DND-41 (cell line): Measurements from ENCODE around the gene NFE2L1.
"Not testable (repeated sequence)": the region's sequence is repeated elsewhere in the genome, so short reads cannot be mapped to it uniquely, and the experiment has no call there.

ENCODE experiments used
- ATAC-seq: fragments of 200-7000 bp; cut with Tn5 transposase; 3 replicates; pipeline ENCODE4 v1.9.1; 2021; ENCODE audit warnings: low read depth; ENCODE audit not compliant: insufficient read depth
- DNase-seq: peaks from one replicate; pipeline ENCODE4 v3.0.0-alpha.2; 2020
- H2AFZ ChIP-seq: 2 replicates; pipeline ENCODE4 v1.6.0; 2012; ENCODE audit warnings: low read depth, low read length
- H3K27ac ChIP-seq: 2 replicates; pipeline ENCODE4 v1.5.1; 2012; ENCODE audit warnings: low read length, inconsistent platforms
- H3K27me3 ChIP-seq: fragments of 200-600 bp; sonication (generic); 2 replicates; pipeline ENCODE4 v1.6.0; 2012; ENCODE audit warnings: low read length, mild to moderate bottlenecking, inconsistent platforms; ENCODE audit not compliant: insufficient read depth, poor library complexity
- H3K36me3 ChIP-seq: 2 replicates; pipeline ENCODE4 v1.5.1; 2012; ENCODE audit warnings: low read length, inconsistent platforms; ENCODE audit not compliant: insufficient read depth
- H3K4me1 ChIP-seq: 2 replicates; pipeline ENCODE4 v1.5.1; 2012; ENCODE audit warnings: mild to moderate bottlenecking, low read length; ENCODE audit not compliant: insufficient read depth
- H3K4me2 ChIP-seq: 2 replicates; pipeline ENCODE4 v1.6.0; 2012; ENCODE audit warnings: mild to moderate bottlenecking, moderate library complexity, low read length, inconsistent platforms; ENCODE audit not compliant: insufficient read depth
- H3K4me3 ChIP-seq, 2 experiments: fragments of 200-600 bp in 1 of 2; shearing (Covaris generic) in 1 of 2; 2 replicates each; pipeline ENCODE4 v1.5.1; 2012 to 2016; ENCODE audit warnings: inconsistent platforms in 2 of 2, low read length in 2 of 2, mild to moderate bottlenecking in 2 of 2, low read depth in 1 of 2, moderate library complexity in 1 of 2
- H3K79me2 ChIP-seq: 2 replicates; pipeline ENCODE4 v1.6.0; 2012; ENCODE audit warnings: low read length, inconsistent platforms; ENCODE audit not compliant: insufficient read depth
- H3K9ac ChIP-seq: 2 replicates; pipeline ENCODE4 v1.6.0; 2012; ENCODE audit warnings: low read depth, mild to moderate bottlenecking, inconsistent platforms, low read length, moderate library complexity
- H3K9me3 ChIP-seq: 2 replicates; pipeline ENCODE4 v1.5.1; 2012; ENCODE audit warnings: low read length, moderate library complexity, mild to moderate bottlenecking, inconsistent platforms; ENCODE audit not compliant: insufficient read depth, severe bottlenecking
- H4K20me1 ChIP-seq: 2 replicates; pipeline ENCODE4 v1.6.0; 2012; ENCODE audit warnings: low read length; ENCODE audit not compliant: insufficient read depth
- EZH2 ChIP-seq: IDR thresholded peaks from 3 replicates; pipeline ENCODE4 v1.6.1; 2012; ENCODE audit warnings: borderline replicate concordance, low read depth, mild to moderate bottlenecking, moderate library complexity, low read length, inconsistent platforms; ENCODE audit not compliant: severe bottlenecking
- TF ChIP-seq, protein P1 (sequence below): IDR thresholded peaks from 2 replicates; pipeline ENCODE4 v1.5.1; 2012; ENCODE audit warnings: borderline replicate concordance, low read length, moderate library complexity, mild to moderate bottlenecking; ENCODE audit not compliant: poor library complexity, severe bottlenecking; ENCODE audit errors: extremely low read depth

Gene NFE2L1

DNA sequence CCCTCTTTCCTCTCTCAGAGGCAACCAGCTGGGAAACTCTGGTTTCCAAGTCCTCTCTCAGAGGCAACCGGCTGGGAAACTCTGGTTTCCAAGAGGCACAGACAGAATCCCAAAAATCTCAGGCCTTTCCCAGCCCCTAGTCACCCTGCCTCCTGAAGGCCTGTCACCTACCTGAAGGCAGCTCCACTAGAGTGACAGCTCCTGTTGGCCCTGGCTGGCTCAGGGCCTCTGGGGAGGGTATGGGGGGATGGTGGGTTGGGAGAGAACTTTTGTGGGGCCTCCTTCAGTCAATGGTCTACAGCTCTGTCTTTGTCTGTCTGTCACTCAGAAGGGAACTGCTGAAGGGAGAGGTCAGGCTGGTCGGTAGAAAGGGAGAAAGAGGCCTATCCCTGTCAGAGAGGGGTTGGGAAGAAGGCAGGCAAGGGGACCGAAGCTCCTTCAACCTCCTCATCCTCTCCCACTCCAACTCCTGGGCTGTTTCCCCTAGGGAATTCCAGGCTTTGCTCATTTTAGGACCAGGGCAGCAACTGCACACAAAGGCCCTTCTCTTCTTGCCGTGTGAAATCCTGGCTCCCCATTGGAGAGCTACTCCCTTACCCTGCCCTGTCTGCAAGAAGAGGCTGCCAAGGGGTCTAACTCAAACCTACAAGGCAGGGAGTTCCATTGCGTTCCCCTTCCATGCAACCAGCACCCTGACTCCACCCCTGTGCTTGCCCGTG is 34.1 kb upstream of the NFE2L1 start:
- Histone ChIP-seq H3K9ac (no peak overlapping the region), H3K4me1 (peaks cover 16% of the 10 kb centered on the region), H3K36me3 (no peaks in the 10 kb centered on the region), H3K4me2 (no peak overlapping the region), H3K79me2 (no peaks in the 10 kb centered on the region), H3K27ac (no peak overlapping the region), H3K9me3 (no peaks in the 10 kb centered on the region), H4K20me1 (peaks cover 6% of the 10 kb centered on the region; the same call in 1 of the 2 replicates), H2AFZ (no peak overlapping the region), H3K27me3 (peaks cover 34% of the 10 kb centered on the region), H3K4me3 (no peak overlapping the region)
- DNase-seq: no peak
- ATAC-seq: no peak
- TF ChIP-seq EZH2: no peak
- TF ChIP-seq, protein P1, sequence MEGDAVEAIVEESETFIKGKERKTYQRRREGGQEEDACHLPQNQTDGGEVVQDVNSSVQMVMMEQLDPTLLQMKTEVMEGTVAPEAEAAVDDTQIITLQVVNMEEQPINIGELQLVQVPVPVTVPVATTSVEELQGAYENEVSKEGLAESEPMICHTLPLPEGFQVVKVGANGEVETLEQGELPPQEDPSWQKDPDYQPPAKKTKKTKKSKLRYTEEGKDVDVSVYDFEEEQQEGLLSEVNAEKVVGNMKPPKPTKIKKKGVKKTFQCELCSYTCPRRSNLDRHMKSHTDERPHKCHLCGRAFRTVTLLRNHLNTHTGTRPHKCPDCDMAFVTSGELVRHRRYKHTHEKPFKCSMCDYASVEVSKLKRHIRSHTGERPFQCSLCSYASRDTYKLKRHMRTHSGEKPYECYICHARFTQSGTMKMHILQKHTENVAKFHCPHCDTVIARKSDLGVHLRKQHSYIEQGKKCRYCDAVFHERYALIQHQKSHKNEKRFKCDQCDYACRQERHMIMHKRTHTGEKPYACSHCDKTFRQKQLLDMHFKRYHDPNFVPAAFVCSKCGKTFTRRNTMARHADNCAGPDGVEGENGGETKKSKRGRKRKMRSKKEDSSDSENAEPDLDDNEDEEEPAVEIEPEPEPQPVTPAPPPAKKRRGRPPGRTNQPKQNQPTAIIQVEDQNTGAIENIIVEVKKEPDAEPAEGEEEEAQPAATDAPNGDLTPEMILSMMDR: no peak

GRCh38 chr17:48014595-48015111 is 33.5 kb upstream of the NFE2L1 start:
- no peak for ATAC-seq
- TF ChIP-seq, protein P1: no peak
- no peak for TF ChIP-seq EZH2

GRCh38 chr17:48016112-48016511 is 32.0 kb upstream of the NFE2L1 start:
- Histone ChIP-seq H3K27me3 (peaks cover 39% of the 10 kb centered on the region), H3K4me2 (no peak overlapping the region), H3K79me2 (no peaks in the 10 kb centered on the region), H2AFZ (no peak overlapping the region), H3K9ac (no peak overlapping the region), H3K36me3 (no peaks in the 10 kb centered on the region), H3K4me1 (peaks cover 16% of the 10 kb centered on the region), H3K4me3 (no peak overlapping the region), H3K9me3 (no peaks in the 10 kb centered on the region), H4K20me1 (peaks cover 6% of the 10 kb centered on the region; the same call in 1 of the 2 replicates), H3K27ac (no peak overlapping the region)
- ATAC-seq (no peak), DNase-seq (no peak)
- TF ChIP-seq EZH2: no peak
- TF ChIP-seq, protein P1: no peak

More at GRCh38 chr17:48014595-48015111, 33.5 kb upstream of the NFE2L1 start:
- Histone ChIP-seq H3K4me1 (peaks cover 16% of the 10 kb centered on the region), H2AFZ (no peak overlapping the region), H3K4me3 (no peak overlapping the region), H3K4me2 (no peak overlapping the region), H3K9me3 (no peaks in the 10 kb centered on the region), H3K9ac (no peak overlapping the region), H4K20me1 (peaks cover 6% of the 10 kb centered on the region; the same call in 1 of the 2 replicates), H3K27ac (no peak overlapping the region), H3K27me3 (peaks cover 34% of the 10 kb centered on the region), H3K79me2 (no peaks in the 10 kb centered on the region), H3K36me3 (no peaks in the 10 kb centered on the region)
- no peak for DNase-seq

GRCh38 chr17:48017817-48018158 is 30.4 kb upstream of the NFE2L1 start:
- not testable (repeated sequence) for H3K9me3 ChIP-seq, DNase-seq, H4K20me1 ChIP-seq, H3K4me1 ChIP-seq, H3K27ac ChIP-seq, H3K9ac ChIP-seq, H3K4me3 ChIP-seq, H3K4me2 ChIP-seq, H2AFZ ChIP-seq, H3K79me2 ChIP-seq, H3K36me3 ChIP-seq
- ATAC-seq: 0 out of 3 replicates have a peak, but pooled peaks have one; percentile 9
- peaks cover 39% of the 10 kb centered on the region for H3K27me3 ChIP-seq
